ENCODE data around the gene MARK2. TPM values are rescaled to one million over a fixed set of nuclear protein-coding genes. Genes with fewer than 3 reads are reported as not detected.
"Not testable (repeated sequence)": the region's sequence is repeated elsewhere in the genome, so short reads cannot be mapped to it uniquely, and the experiment has no call there.

Gene MARK2
- total RNA-seq, 1 donor: 14.8 TPM

- TF ChIP-seq, protein P1, sequence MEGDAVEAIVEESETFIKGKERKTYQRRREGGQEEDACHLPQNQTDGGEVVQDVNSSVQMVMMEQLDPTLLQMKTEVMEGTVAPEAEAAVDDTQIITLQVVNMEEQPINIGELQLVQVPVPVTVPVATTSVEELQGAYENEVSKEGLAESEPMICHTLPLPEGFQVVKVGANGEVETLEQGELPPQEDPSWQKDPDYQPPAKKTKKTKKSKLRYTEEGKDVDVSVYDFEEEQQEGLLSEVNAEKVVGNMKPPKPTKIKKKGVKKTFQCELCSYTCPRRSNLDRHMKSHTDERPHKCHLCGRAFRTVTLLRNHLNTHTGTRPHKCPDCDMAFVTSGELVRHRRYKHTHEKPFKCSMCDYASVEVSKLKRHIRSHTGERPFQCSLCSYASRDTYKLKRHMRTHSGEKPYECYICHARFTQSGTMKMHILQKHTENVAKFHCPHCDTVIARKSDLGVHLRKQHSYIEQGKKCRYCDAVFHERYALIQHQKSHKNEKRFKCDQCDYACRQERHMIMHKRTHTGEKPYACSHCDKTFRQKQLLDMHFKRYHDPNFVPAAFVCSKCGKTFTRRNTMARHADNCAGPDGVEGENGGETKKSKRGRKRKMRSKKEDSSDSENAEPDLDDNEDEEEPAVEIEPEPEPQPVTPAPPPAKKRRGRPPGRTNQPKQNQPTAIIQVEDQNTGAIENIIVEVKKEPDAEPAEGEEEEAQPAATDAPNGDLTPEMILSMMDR (IDR thresholded peaks at IDR 0.05; ENCODE audit: extremely low read depth, low read depth, low read length): no peak
- DNase-seq (ENCODE audit: insufficient read length, low spot score, missing footprints): no peak
- Histone ChIP-seq H3K36me3 (ENCODE audit: insufficient read depth, low read length) (no peaks in the 10 kb centered on the region), H2AFZ (ENCODE audit: low read length) (no peak overlapping the region), H3K4me1 (ENCODE audit: insufficient read depth, low read length) (peaks cover 8% of the 10 kb centered on the region), H3K27me3 (ENCODE audit: insufficient read depth, low read length) (no peaks in the 10 kb centered on the region), H3K79me2 (ENCODE audit: insufficient read depth, low read length) (peaks cover 85% of the 10 kb centered on the region), H3K4me3 (ENCODE audit: insufficient read depth, low read length) (no peak overlapping the region), H3K4me2 (ENCODE audit: insufficient read depth, low read length) (no peak overlapping the region), H3K9me3 (ENCODE audit: low read depth, low read length) (no peaks in the 10 kb centered on the region), H4K20me1 (ENCODE audit: insufficient read depth, low read length) (peaks cover 40% of the 10 kb centered on the region), H3K27ac (ENCODE audit: low read depth, low read length) (no peak overlapping the region)
Measured at GRCh38 chr11:63854696-63855095, 15.8 kb downstream of the MARK2 start.

GRCh38 chr11:63855975-63856374 lies 17.1 kb downstream of the MARK2 start:
- Histone ChIP-seq H3K4me2 (ENCODE audit: insufficient read depth, low read length) (no peak overlapping the region), H3K4me1 (ENCODE audit: insufficient read depth, low read length) (peaks cover 8% of the 10 kb centered on the region), H2AFZ (ENCODE audit: low read length) (no peak overlapping the region), H4K20me1 (ENCODE audit: insufficient read depth, low read length) (peaks cover 33% of the 10 kb centered on the region), H3K36me3 (ENCODE audit: insufficient read depth, low read length) (no peaks in the 10 kb centered on the region), H3K9me3 (ENCODE audit: low read depth, low read length) (no peaks in the 10 kb centered on the region), H3K27ac (ENCODE audit: low read depth, low read length) (no peak overlapping the region), H3K4me3 (ENCODE audit: insufficient read depth, low read length) (no peak overlapping the region), H3K79me2 (ENCODE audit: insufficient read depth, low read length) (peaks cover 82% of the 10 kb centered on the region), H3K27me3 (ENCODE audit: insufficient read depth, low read length) (no peaks in the 10 kb centered on the region)
- TF ChIP-seq, protein P1 (IDR thresholded peaks at IDR 0.05; ENCODE audit: extremely low read depth, low read depth, low read length): no peak
- DNase-seq (ENCODE audit: insufficient read length, low spot score, missing footprints): no peak

- peaks cover 8% of the 10 kb centered on the region for H3K4me1 ChIP-seq (ENCODE audit: insufficient read depth, low read length)
- H2AFZ ChIP-seq (ENCODE audit: low read length): no peak overlapping the region
- peaks cover 18% of the 10 kb centered on the region for H4K20me1 ChIP-seq (ENCODE audit: insufficient read depth, low read length)
- no peak for DNase-seq (ENCODE audit: insufficient read length, low spot score, missing footprints)
- no peak overlapping the region for H3K4me2 ChIP-seq (ENCODE audit: insufficient read depth, low read length)
- peaks cover 74% of the 10 kb centered on the region for H3K79me2 ChIP-seq (ENCODE audit: insufficient read depth, low read length)
- H3K4me3 ChIP-seq (ENCODE audit: insufficient read depth, low read length): no peak overlapping the region
- H3K27me3 ChIP-seq (ENCODE audit: insufficient read depth, low read length): no peaks in the 10 kb centered on the region
- TF ChIP-seq, protein P1 (IDR thresholded peaks at IDR 0.05; ENCODE audit: extremely low read depth, low read depth, low read length): no peak
- peak overlapping the region; percentile 41 for H3K27ac ChIP-seq (ENCODE audit: low read depth, low read length)
- peaks cover 3% of the 10 kb centered on the region for H3K36me3 ChIP-seq (ENCODE audit: insufficient read depth, low read length)
- no peaks in the 10 kb centered on the region for H3K9me3 ChIP-seq (ENCODE audit: low read depth, low read length)
Measured at GRCh38 chr11:63858628-63859550, 20.0 kb downstream of the MARK2 start.

DNA sequence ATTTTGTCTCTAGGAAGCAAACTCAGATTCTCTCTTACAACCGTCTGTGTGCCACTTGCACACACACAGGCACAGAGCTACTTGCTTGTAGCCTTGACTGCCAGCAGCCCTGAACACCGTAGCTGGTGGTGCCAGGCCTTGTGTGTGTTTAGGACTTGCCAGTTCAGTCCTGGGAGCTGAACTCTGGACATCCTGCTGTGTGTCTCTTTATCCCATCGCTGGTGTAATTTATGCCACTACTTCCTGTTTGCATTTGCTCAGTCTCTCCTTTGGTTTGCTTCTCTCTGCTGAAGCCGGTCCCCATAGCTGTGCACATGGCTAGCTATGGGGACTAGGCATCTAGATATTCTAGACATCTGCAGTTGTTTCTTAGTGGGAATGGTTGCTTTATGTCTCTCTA lies 24.0 kb downstream of the MARK2 start:
- Histone ChIP-seq H3K27me3 (ENCODE audit: insufficient read depth, low read length) (no peaks in the 10 kb centered on the region), H2AFZ (ENCODE audit: low read length) (no peak overlapping the region), H3K27ac (ENCODE audit: low read depth, low read length) (no peak overlapping the region), H3K36me3 (ENCODE audit: insufficient read depth, low read length) (peaks cover 8% of the 10 kb centered on the region), H4K20me1 (ENCODE audit: insufficient read depth, low read length) (peaks cover 34% of the 10 kb centered on the region), H3K4me3 (ENCODE audit: insufficient read depth, low read length) (no peak overlapping the region), H3K79me2 (ENCODE audit: insufficient read depth, low read length) (peaks cover 80% of the 10 kb centered on the region), H3K4me2 (ENCODE audit: insufficient read depth, low read length) (no peak overlapping the region), H3K9me3 (ENCODE audit: low read depth, low read length) (no peaks in the 10 kb centered on the region), H3K4me1 (ENCODE audit: insufficient read depth, low read length) (peaks cover 20% of the 10 kb centered on the region)
- DNase-seq (ENCODE audit: insufficient read length, low spot score, missing footprints): no peak
- TF ChIP-seq, protein P1 (IDR thresholded peaks at IDR 0.05; ENCODE audit: extremely low read depth, low read depth, low read length): no peak

DNA sequence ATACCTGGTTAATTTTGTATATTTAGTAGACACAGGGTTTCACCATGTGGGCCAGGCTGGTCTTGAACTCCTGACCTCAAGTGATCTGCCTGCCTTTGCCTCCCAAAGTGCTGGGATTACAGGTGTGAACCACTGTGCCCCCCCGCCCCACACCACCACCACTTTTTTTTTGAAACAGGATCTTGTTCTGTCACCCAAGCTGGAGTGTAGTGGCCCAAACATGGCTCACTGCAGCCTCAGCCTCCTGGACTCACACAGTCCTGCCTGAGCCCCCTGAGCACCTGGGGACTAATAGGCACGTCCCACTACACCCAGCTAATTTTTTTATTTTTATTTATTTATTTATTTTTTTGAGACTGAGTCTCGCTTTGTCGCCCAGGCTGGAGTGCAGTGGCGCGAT lies 24.7 kb downstream of the MARK2 start:
- H3K36me3 ChIP-seq (ENCODE audit: insufficient read depth, low read length); H3K4me3 ChIP-seq (ENCODE audit: insufficient read depth, low read length); H3K4me2 ChIP-seq (ENCODE audit: insufficient read depth, low read length); H3K9me3 ChIP-seq (ENCODE audit: low read depth, low read length); H2AFZ ChIP-seq (ENCODE audit: low read length); DNase-seq (ENCODE audit: insufficient read length, low spot score, missing footprints); H3K27me3 ChIP-seq (ENCODE audit: insufficient read depth, low read length); H3K27ac ChIP-seq (ENCODE audit: low read depth, low read length): not testable (repeated sequence)
- Histone ChIP-seq H3K79me2 (ENCODE audit: insufficient read depth, low read length) (peaks cover 80% of the 10 kb centered on the region), H3K4me1 (ENCODE audit: insufficient read depth, low read length) (peaks cover 13% of the 10 kb centered on the region), H4K20me1 (ENCODE audit: insufficient read depth, low read length) (peaks cover 33% of the 10 kb centered on the region)
